GM12878 (cell line): Measurements from ENCODE around the gene TUBA8. TPM values are rescaled to one million over a fixed set of nuclear protein-coding genes. Genes with fewer than 3 reads are reported as not detected.

Experiments
- ATAC-seq: fragments of 200-7000 bp; cut with Tn5 transposase; 3 replicates; pipeline ENCODE4 v1.9.1; 2020; ENCODE audit warnings: mild to moderate bottlenecking, moderate library complexity
- BruUV-seq: library from RNA; stranded (reverse); fragments of 400-500 nt; replicated peaks from 2 replicates; lab custom pipeline; 2021; lab: Mats Ljungman, UMichigan
- CTCF ChIA-PET: fragments of 300-600 bp; sonication (Branson Sonifier 250); formaldehyde crosslinking; extraction: SDS; loops from one replicate; lab custom pipeline; 2021; ENCODE audit warnings: inconsistent platforms; lab: Yijun Ruan, JAX
- POLR2A ChIA-PET: fragments of 350-600 bp; formaldehyde crosslinking; extraction: SDS; loops from one replicate; lab custom pipeline; 2021; ENCODE audit warnings: inconsistent platforms; lab: Charles Lee
- RAD21 ChIA-PET: fragments of 300-600 bp; sonication (Branson Sonifier 250); formaldehyde crosslinking; loops from one replicate; lab custom pipeline; 2023; ENCODE audit warnings: antibody characterized with exemption; ENCODE audit not compliant: unreplicated experiment; lab: Charles Lee
- SMC1A ChIA-PET: fragments of 300-600 bp; sonication (Branson Sonifier 250); formaldehyde crosslinking; loops from one replicate; lab custom pipeline; 2023; ENCODE audit not compliant: unreplicated experiment, uncharacterized antibody; lab: Charles Lee
- DNase-seq: peaks from one replicate; pipeline ENCODE4 v3.0.0-alpha.2; 2011; ENCODE audit warnings: low read depth, low spot score
- FAIRE-seq: peaks from 3 replicates; lab custom pipeline; 2011; peaks lifted over from hg19 to GRCh38; lab: Jason Lieb, UNC
- H2AFZ ChIP-seq: 2 replicates; pipeline ENCODE4 v1.6.0; 2011; ENCODE audit warnings: low read depth, low read length, control low read depth; ENCODE audit not compliant: control insufficient read depth
- H3K27ac ChIP-seq: 2 replicates; pipeline ENCODE4 v1.5.1; 2011; ENCODE audit warnings: control low read depth; ENCODE audit not compliant: control insufficient read depth, insufficient read depth
- H3K27me3 ChIP-seq, 2 experiments: replicated peaks in 1 of 2; 2 replicates each; pipeline versions ENCODE4 v1.6.0 to v1.6.1; 2011; ENCODE audit warnings: low read length in 1 of 2; ENCODE audit not compliant: control insufficient read depth in 2 of 2, insufficient read depth in 2 of 2
- H3K36me3 ChIP-seq, 2 experiments: 2 replicates each; pipeline ENCODE4 v1.5.1; 2011; ENCODE audit warnings: low read length in 1 of 2; ENCODE audit not compliant: control insufficient read depth in 2 of 2, insufficient read depth in 2 of 2
- H3K4me1 ChIP-seq: 2 replicates; pipeline ENCODE4 v1.6.1; 2011; ENCODE audit warnings: mild to moderate bottlenecking, low read length, moderate library complexity, mixed read lengths; ENCODE audit not compliant: control insufficient read depth, insufficient read depth
- H3K4me2 ChIP-seq: 2 replicates; pipeline ENCODE4 v1.6.0; 2011; ENCODE audit warnings: control low read depth; ENCODE audit not compliant: control insufficient read depth, insufficient read depth
- H3K4me3 ChIP-seq: fragments of 200-600 bp; sonication (generic); 2 replicates; pipeline ENCODE4 v1.5.1; 2016
- H3K79me2 ChIP-seq: 2 replicates; pipeline ENCODE4 v1.6.0; 2011; ENCODE audit warnings: low read length; ENCODE audit not compliant: control insufficient read depth, insufficient read depth
- H3K9ac ChIP-seq: 2 replicates; pipeline ENCODE4 v1.8.0; 2011; ENCODE audit warnings: low read length, control low read depth, mixed read lengths; ENCODE audit not compliant: control insufficient read depth, insufficient read depth
- H3K9me3 ChIP-seq: replicated peaks from 3 replicates; pipeline ENCODE4 v1.5.1; 2011; ENCODE audit warnings: mild to moderate bottlenecking, low read length; ENCODE audit not compliant: control insufficient read depth, insufficient read depth
- H4K20me1 ChIP-seq: 2 replicates; pipeline ENCODE4 v1.6.0; 2011; ENCODE audit not compliant: control insufficient read depth, insufficient read depth
- CBFB ChIP-seq: IDR thresholded peaks from 2 replicates; pipeline ENCODE4 v1.6.1; 2016; ENCODE audit warnings: antibody characterized with exemption, low read depth
- CHD1 ChIP-seq: IDR thresholded peaks from 2 replicates; pipeline ENCODE4 v1.6.1; 2012; ENCODE audit warnings: low read depth, low read length, improper control_type of control experiment
- GABPA ChIP-seq: IDR thresholded peaks from 2 replicates; pipeline ENCODE4 v1.6.1; 2014; ENCODE audit warnings: antibody characterized with exemption, low read depth, mild to moderate bottlenecking, inconsistent platforms
- LARP7 ChIP-seq: fragments of 450-650 bp; IDR thresholded peaks from 2 replicates; pipeline ENCODE4 v1.6.1; 2017; ENCODE audit warnings: mild to moderate bottlenecking
- PKNOX1 ChIP-seq: fragments of 450-650 bp; IDR thresholded peaks from 2 replicates; pipeline ENCODE4 v1.6.1; 2016; ENCODE audit warnings: mild to moderate bottlenecking
- RELA ChIP-seq: fragments of 450-650 bp; IDR thresholded peaks from 2 replicates; pipeline ENCODE4 v1.8.0; 2014; ENCODE audit warnings: borderline replicate concordance; ENCODE audit not compliant: partially characterized antibody
- SREBF2 ChIP-seq: IDR thresholded peaks from 2 replicates; pipeline ENCODE4 v1.6.1; 2012; ENCODE audit warnings: mild to moderate bottlenecking, low read length
- YY1 ChIP-seq: IDR thresholded peaks from 2 replicates; pipeline ENCODE4 v1.6.1; 2011; ENCODE audit warnings: low read depth, mild to moderate bottlenecking, low read length
- WGBS: methylation state at CpG from one replicate; pipeline ENCODE4 v1.1.6; 2016; ENCODE audit warnings: low lambda C conversion rate; ENCODE audit not compliant: insufficient replicate concordance, insufficient coverage; ENCODE audit errors: missing lambda C conversion rate; 5-methylcytosine and 5-hydroxymethylcytosine counted together
- in situ Hi-C: fragments of 300-500 bp; cut with MboI; formaldehyde crosslinking; loops from 9 replicates; pipeline ENCODE4 v1.14.3; 2018; ENCODE audit warnings: mixed read lengths
- intact Hi-C: fragments of 100-400 bp; cut with micrococcal nuclease; formaldehyde crosslinking; loops from one replicate; pipeline ENCODE4 v1.14.2; 2022; ENCODE audit not compliant: unreplicated experiment
- polyA plus RNA-seq, 11 experiments: library from polyadenylated mRNA; depleted of rRNA in 4 of 11; unstranded in 6 of 11; stranded (reverse) in 5 of 11; fragments of >200 nt; fragmentation: Nextera tagmentation in 4 of 11; fragmentation: Illumina TruSeq in 1 of 11; extraction: Ambion mirVana in 4 of 11; extraction: Trizol in 1 of 11; gene quantifications; 1 replicate in 1 of 11; 2 replicates in 10 of 11; pipeline versions ENCODE4 v1.2.1 to v1.2.3, GENCODE V29; 2011 to 2016; ENCODE audit warnings: inconsistent platforms in 2 of 11, missing spikeins in 2 of 11, low read depth in 1 of 11
- total RNA-seq, 4 experiments: library from RNA; depleted of rRNA in 3 of 4; stranded (reverse); fragments of >200 nt in 3 of 4; fragmentation: Illumina TruSeq in 1 of 4; extraction: Trizol in 1 of 4; gene quantifications; 2 replicates each; pipeline versions ENCODE4 v1.2.1 to v1.2.3, GENCODE V29; 2013 to 2021

The TUBA8 gene
- total and polyA plus RNA-seq, 10 of the 15 experiments (the other 5 are each of a cell fraction or from before 2014, with no cell fraction given) = 2.2 to 30.3 (median 21.0) TPM

- H3K9me3 ChIP-seq = no peaks in the 10 kb centered on the region; the same call in 2 of the 3 replicates
- ChIA-PET SMC1A (no interaction called here), CTCF (no interaction called here), POLR2A (no interaction called here), RAD21 (no interaction called here)
- ATAC-seq (no peak), FAIRE-seq (no peak), DNase-seq (no peak)
- TF ChIP-seq LARP7 (no peak), CBFB (no peak), RELA (no peak), CHD1 (no peak), SREBF2 (no peak), YY1 (no peak), PKNOX1 (no peak), GABPA (no peak)
- H2AFZ ChIP-seq = no peak overlapping the region
- H3K4me1 ChIP-seq = no peaks in the 10 kb centered on the region
- intact Hi-C loops (no loop called here), in situ Hi-C loops (no loop called here)
- no peaks in the 10 kb centered on the region for H4K20me1 ChIP-seq
- H3K4me2 ChIP-seq = no peak overlapping the region
- H3K36me3 ChIP-seq = no peaks in the 10 kb centered on the region; a peak in 2 of 4 replicates
- no TSS peak for BruUV-seq
- H3K9ac ChIP-seq = no peak overlapping the region
- H3K4me3 ChIP-seq = no peak overlapping the region
- H3K27me3 ChIP-seq = no peaks in the 10 kb centered on the region
- no peaks in the 10 kb centered on the region for H3K79me2 ChIP-seq
- WGBS = 93% methylated on average over 21 of the region's 21 CpGs
- H3K27ac ChIP-seq = no peak overlapping the region
Measured at GRCh38 chr22:18136563-18137320, 26.1 kb downstream of the TUBA8 start.
